ENCODE measurements around the gene ACBD5.
A peak's percentile ranks its signal among the peaks of the same experiment; 100 is the strongest.
"Not testable (repeated sequence)": the region's sequence is repeated elsewhere in the genome, so short reads cannot be mapped to it uniquely, and the experiment has no call there.

ACBD5 gene

GRCh38 chr10:27157150-27157549, 83.4 kb downstream of the ACBD5 start:
- Histone ChIP-seq H3K79me1 (ENCODE audit: low read length) (peaks cover 16% of the 10 kb centered on the region), H2BK5ac (ENCODE audit: low read depth, low read length, poor library complexity) (no peak overlapping the region), H4K8ac (ENCODE audit: low read depth, low read length) (no peak overlapping the region), H3K27me3 (ENCODE audit: insufficient read depth, low read length) (no peaks in the 10 kb centered on the region), H2BK12ac (ENCODE audit: low read length) (no peak overlapping the region), H3K23ac (ENCODE audit: low read length) (no peak overlapping the region), H2BK120ac (ENCODE audit: insufficient read depth, low read length, poor library complexity) (no peak overlapping the region), H3K4me1 (ENCODE audit: control insufficient read depth in 1 of 2, insufficient read depth in 2 of 2, low read length in 2 of 2) (peaks cover 0 to 5% of the 10 kb centered on the region in 2 experiments), H4K12ac (ENCODE audit: low read depth, low read length) (no peak overlapping the region), H4K91ac (ENCODE audit: low read depth, low read length) (no peak overlapping the region), H2AK5ac (ENCODE audit: low read length) (no peak overlapping the region), H3K27ac (ENCODE audit: low read depth, low read length) (no peak overlapping the region), H3K4me2 (ENCODE audit: low read length) (no peak overlapping the region), H3K4ac (ENCODE audit: low read depth, low read length) (no peak overlapping the region), H3K79me2 (ENCODE audit: control insufficient read depth, insufficient read depth, low read length, poor library complexity) (peaks cover 8% of the 10 kb centered on the region), H3K9ac (ENCODE audit: low read length) (no peak overlapping the region), H3K4me3 (ENCODE audit: low read depth, low read length) (no peak overlapping the region), H3K9me3 (ENCODE audit: insufficient read depth, low read depth, low read length) (no peaks in the 10 kb centered on the region), H3K36me3 (ENCODE audit: control insufficient read depth in 1 of 2, insufficient read depth in 2 of 2, low read length in 2 of 2) (peaks cover 12 to 17% of the 10 kb centered on the region in 2 experiments), H2AFZ (ENCODE audit: insufficient read depth, low read length, poor library complexity) (no peak overlapping the region), H3K18ac (ENCODE audit: low read length) (no peak overlapping the region), H3K14ac (ENCODE audit: low read length) (no peak overlapping the region)
- DNase-seq = peak in 1 of 2 donors; percentile 37
- WGBS (ENCODE audit: extremely low coverage, insufficient coverage, insufficient read length) = no CpG with 5 or more reads among the region's 2 CpGs

GRCh38 chr10:27156566-27156965, 84.0 kb downstream of the ACBD5 start:
- Histone ChIP-seq H3K4me3 (ENCODE audit: low read depth, low read length) (peak overlapping the region; percentile 50), H3K4me2 (ENCODE audit: low read length) (peak overlapping the region; percentile 88), H3K4ac (ENCODE audit: low read depth, low read length) (peak overlapping the region; percentile 47), H3K36me3 (ENCODE audit: control insufficient read depth in 1 of 2, insufficient read depth in 2 of 2, low read length in 2 of 2) (peaks cover 12 to 17% of the 10 kb centered on the region in 2 experiments), H3K79me1 (ENCODE audit: low read length) (peaks cover 16% of the 10 kb centered on the region)
- H3K9me3 ChIP-seq (ENCODE audit: insufficient read depth, low read depth, low read length); H3K27me3 ChIP-seq (ENCODE audit: insufficient read depth, low read length); H2AK5ac ChIP-seq (ENCODE audit: low read length); H4K12ac ChIP-seq (ENCODE audit: low read depth, low read length); H2BK12ac ChIP-seq (ENCODE audit: low read length); H3K79me2 ChIP-seq (ENCODE audit: control insufficient read depth, insufficient read depth, low read length, poor library complexity); H2BK5ac ChIP-seq (ENCODE audit: low read depth, low read length, poor library complexity); H4K91ac ChIP-seq (ENCODE audit: low read depth, low read length); H2AFZ ChIP-seq (ENCODE audit: insufficient read depth, low read length, poor library complexity); H3K23ac ChIP-seq (ENCODE audit: low read length); H3K9ac ChIP-seq (ENCODE audit: low read length); H3K4me1 ChIP-seq (ENCODE audit: control insufficient read depth in 1 of 2, insufficient read depth in 2 of 2, low read length in 2 of 2); H4K8ac ChIP-seq (ENCODE audit: low read depth, low read length); H2BK120ac ChIP-seq (ENCODE audit: insufficient read depth, low read length, poor library complexity); H3K27ac ChIP-seq (ENCODE audit: low read depth, low read length); H3K14ac ChIP-seq (ENCODE audit: low read length); H3K18ac ChIP-seq (ENCODE audit: low read length): not testable (repeated sequence)
- no CpG with 5 or more reads among the region's 17 CpGs for WGBS (ENCODE audit: extremely low coverage, insufficient coverage, insufficient read length)
- DNase-seq = peak; percentile 91 to 92

- peaks cover 11% of the 10 kb centered on the region for H3K79me2 ChIP-seq (ENCODE audit: control insufficient read depth, insufficient read depth, low read length, poor library complexity)
- H3K79me1 ChIP-seq (ENCODE audit: low read length) = peaks cover 16% of the 10 kb centered on the region
- H3K27ac ChIP-seq (ENCODE audit: low read depth, low read length) = peak within 1 kb of the TSS; percentile 81
- peak within 1 kb of the TSS; percentile 94 for H3K14ac ChIP-seq (ENCODE audit: low read length)
- H3K9me3 ChIP-seq (ENCODE audit: insufficient read depth, low read depth, low read length) = no peaks in the 10 kb centered on the region
- WGBS (ENCODE audit: extremely low coverage, insufficient coverage, insufficient read length) = no CpG with 5 or more reads among the region's 55 CpGs
- H4K91ac ChIP-seq (ENCODE audit: low read depth, low read length) = peak within 1 kb of the TSS; percentile 78
- peak within 1 kb of the TSS; percentile 91 for H3K4me3 ChIP-seq (ENCODE audit: low read depth, low read length)
- H2BK12ac ChIP-seq (ENCODE audit: low read length) = no peak within 1 kb of the TSS
- H3K4me1 ChIP-seq (ENCODE audit: control insufficient read depth in 1 of 2, insufficient read depth in 2 of 2, low read length in 2 of 2) = peaks cover 0 to 5% of the 10 kb centered on the region in 2 experiments
- DNase-seq = peak; percentile 95 to 97
- peak within 1 kb of the TSS; percentile 68 for H2AFZ ChIP-seq (ENCODE audit: insufficient read depth, low read length, poor library complexity)
- H4K12ac ChIP-seq (ENCODE audit: low read depth, low read length) = peak within 1 kb of the TSS; percentile 92
- peak within 1 kb of the TSS; percentile 76 for H3K18ac ChIP-seq (ENCODE audit: low read length)
- H3K9ac ChIP-seq (ENCODE audit: low read length) = peak within 1 kb of the TSS; percentile 97
- H4K8ac ChIP-seq (ENCODE audit: low read depth, low read length) = peak within 1 kb of the TSS; percentile 98
- no peak within 1 kb of the TSS for H3K23ac ChIP-seq (ENCODE audit: low read length)
- no peaks in the 10 kb centered on the region for H3K27me3 ChIP-seq (ENCODE audit: insufficient read depth, low read length)
- peaks cover 8 to 13% of the 10 kb centered on the region in 2 experiments for H3K36me3 ChIP-seq (ENCODE audit: control insufficient read depth in 1 of 2, insufficient read depth in 2 of 2, low read length in 2 of 2)
- peak within 1 kb of the TSS; percentile 80 for H3K4ac ChIP-seq (ENCODE audit: low read depth, low read length)
- peak within 1 kb of the TSS; percentile 71 for H2BK120ac ChIP-seq (ENCODE audit: insufficient read depth, low read length, poor library complexity)
- H3K4me2 ChIP-seq (ENCODE audit: low read length) = peak within 1 kb of the TSS; percentile 88
- peak within 1 kb of the TSS; percentile 87 for H2BK5ac ChIP-seq (ENCODE audit: low read depth, low read length, poor library complexity)
- H2AK5ac ChIP-seq (ENCODE audit: low read length) = peak within 1 kb of the TSS; percentile 84
Observed at GRCh38 chr10:27155066-27155754, 85.4 kb downstream of the ACBD5 start, which contains the start of gene MASTL. TSS of gene MASTL (plus strand) at chr10:27155352. CDS start at chr10:27155427, 75 bp downstream.

- Histone ChIP-seq H3K23ac (ENCODE audit: low read length) (peak overlapping the region; percentile 8), H2BK5ac (ENCODE audit: low read depth, low read length, poor library complexity) (peak overlapping the region; percentile 87), H3K18ac (ENCODE audit: low read length) (peak overlapping the region; percentile 92), H2AFZ (ENCODE audit: insufficient read depth, low read length, poor library complexity) (peak overlapping the region; percentile 76), H3K9ac (ENCODE audit: low read length) (peak overlapping the region; percentile 97), H2BK12ac (ENCODE audit: low read length) (peak overlapping the region; percentile 47), H4K8ac (ENCODE audit: low read depth, low read length) (peak overlapping the region; percentile 98), H2BK120ac (ENCODE audit: insufficient read depth, low read length, poor library complexity) (peak overlapping the region; percentile 67), H4K91ac (ENCODE audit: low read depth, low read length) (peak overlapping the region; percentile 92), H3K4me3 (ENCODE audit: low read depth, low read length) (peak overlapping the region; percentile 91), H3K27me3 (ENCODE audit: insufficient read depth, low read length) (no peaks in the 10 kb centered on the region), H3K27ac (ENCODE audit: low read depth, low read length) (peak overlapping the region; percentile 67), H3K4me1 (ENCODE audit: control insufficient read depth in 1 of 2, insufficient read depth in 2 of 2, low read length in 2 of 2) (peaks cover 0 to 5% of the 10 kb centered on the region in 2 experiments), H3K9me3 (ENCODE audit: insufficient read depth, low read depth, low read length) (no peaks in the 10 kb centered on the region), H2AK5ac (ENCODE audit: low read length) (peak overlapping the region; percentile 21), H3K36me3 (ENCODE audit: control insufficient read depth in 1 of 2, insufficient read depth in 2 of 2, low read length in 2 of 2) (peaks cover 6 to 7% of the 10 kb centered on the region in 2 experiments), H3K79me2 (ENCODE audit: control insufficient read depth, insufficient read depth, low read length, poor library complexity) (peaks cover 13% of the 10 kb centered on the region), H3K4ac (ENCODE audit: low read depth, low read length) (peak overlapping the region; percentile 99), H3K79me1 (ENCODE audit: low read length) (peaks cover 16% of the 10 kb centered on the region), H3K14ac (ENCODE audit: low read length) (peak overlapping the region; percentile 94), H3K4me2 (ENCODE audit: low read length) (peak overlapping the region; percentile 77), H4K12ac (ENCODE audit: low read depth, low read length) (peak overlapping the region; percentile 92)
- peak; percentile 8 to 39 for DNase-seq
- no CpG with 5 or more reads among the region's 18 CpGs for WGBS (ENCODE audit: extremely low coverage, insufficient coverage, insufficient read length)
Observed at GRCh38 chr10:27153845-27154193, 86.8 kb downstream of the ACBD5 start.
